HCT116 (cell line): Measurements from ENCODE around the gene NRAP. TPM values are rescaled to one million over a fixed set of nuclear protein-coding genes. Genes with fewer than 3 reads are reported as not detected.

ENCODE experiments used
- ATAC-seq: fragments of 200-7000 bp; cut with Tn5 transposase; 2 replicates; pipeline ENCODE4 v1.9.1; 2020; ENCODE audit warnings: mild to moderate bottlenecking, moderate library complexity
- BruUV-seq: library from RNA; stranded (reverse); fragments of 400-500 nt; replicated peaks from 2 replicates; lab custom pipeline; 2021; lab: Mats Ljungman, UMichigan
- CTCF ChIA-PET: fragments of 300-600 bp; sonication (Branson Sonifier 250); formaldehyde crosslinking; loops from one replicate; lab custom pipeline; 2021; ENCODE audit warnings: antibody characterized with exemption; lab: Charles Lee
- POLR2A ChIA-PET: fragments of 300-600, 350-600 bp; sonication (Branson Sonifier 250); formaldehyde crosslinking; loops from one replicate; lab custom pipeline; 2021; ENCODE audit warnings: antibody characterized with exemption; lab: Charles Lee
- RAD21 ChIA-PET, 2 experiments: fragments of 300-600 bp; sonication (Branson Sonifier 250); formaldehyde crosslinking; loops; one replicate each; lab custom pipeline; 2023; ENCODE audit warnings: low total read pairs in 2 of 2; ENCODE audit not compliant: uncharacterized antibody in 2 of 2, unreplicated experiment in 2 of 2, low non-redundant PET in 1 of 2; lab: Charles Lee
- DNase-seq: peaks from one replicate; pipeline ENCODE4 v3.0.0-alpha.2; 2010; ENCODE audit warnings: low read depth, low spot score
- H2AFZ ChIP-seq: fragments of 200-600 bp; shearing (Covaris generic), sonication (generic); 2 replicates; pipeline ENCODE4 v1.6.1; 2017; ENCODE audit warnings: low read depth, mixed run types, mixed read lengths, antibody characterized with exemption, low read length; ENCODE audit not compliant: poor library complexity, severe bottlenecking
- H3K27ac ChIP-seq: 2 replicates; pipeline ENCODE4 v1.5.1; 2012; ENCODE audit warnings: low read depth, low read length
- H3K27me3 ChIP-seq: fragments of 200-600 bp; sonication (generic); 2 replicates; pipeline ENCODE4 v1.6.1; 2016; ENCODE audit warnings: mixed run types, low read length, mixed read lengths; ENCODE audit not compliant: insufficient read depth
- H3K36me3 ChIP-seq, 2 experiments: fragments of 200-500 bp in 1 of 2; fragments of 200-600 bp in 1 of 2; sonication (Bioruptor generic) in 1 of 2; sonication (generic) in 1 of 2; 2 replicates each; pipeline versions ENCODE4 v1.5.1 to v1.6.1; 2014 to 2016; ENCODE audit warnings: low read length in 2 of 2, inconsistent platforms in 1 of 2, mixed read lengths in 1 of 2, mixed run types in 1 of 2; ENCODE audit not compliant: insufficient read depth in 2 of 2, control insufficient read depth in 1 of 2
- H3K4me1 ChIP-seq, 2 experiments: fragments of 200-600 bp in 1 of 2; sonication (generic) in 1 of 2; 2 replicates each; pipeline versions ENCODE4 v1.5.1 to v1.6.1; 2012 to 2017; ENCODE audit warnings: low read length in 2 of 2, inconsistent platforms in 1 of 2, mild to moderate bottlenecking in 1 of 2, mixed read lengths in 1 of 2, mixed run types in 1 of 2, moderate library complexity in 1 of 2; ENCODE audit not compliant: insufficient read depth in 2 of 2, control insufficient read depth in 1 of 2
- H3K4me2 ChIP-seq: fragments of 200-600 bp; sonication (generic); 2 replicates; pipeline ENCODE4 v1.6.1; 2017; ENCODE audit warnings: mixed run types, low read length, mixed read lengths
- H3K4me3 ChIP-seq, 2 experiments: fragments of 200-600 bp in 1 of 2; sonication (generic) in 1 of 2; replicated peaks in 1 of 2; 2 replicates each; pipeline ENCODE4 v1.5.1; 2011 to 2016; ENCODE audit warnings: low read length in 2 of 2, control low read depth in 1 of 2, low read depth in 1 of 2, mild to moderate bottlenecking in 1 of 2, mixed read lengths in 1 of 2, mixed run types in 1 of 2
- H3K79me2 ChIP-seq: fragments of 200-600 bp; sonication (generic); 2 replicates; pipeline ENCODE4 v1.6.1; 2017; ENCODE audit warnings: mild to moderate bottlenecking, mixed run types, low read length, moderate library complexity, mixed read lengths; ENCODE audit not compliant: insufficient read depth
- H3K9ac ChIP-seq: fragments of 200-600 bp; sonication (generic); 2 replicates; pipeline ENCODE4 v1.6.1; 2016; ENCODE audit warnings: low read length, mixed read lengths
- H3K9me2 ChIP-seq: fragments of 200-600 bp; sonication (generic), shearing (Covaris generic); 2 replicates; pipeline ENCODE4 v1.6.1; 2017; ENCODE audit warnings: mixed run types, mild to moderate bottlenecking, moderate library complexity; ENCODE audit not compliant: insufficient read depth
- H3K9me3 ChIP-seq, 2 experiments: fragments of 200-500 bp in 1 of 2; fragments of 200-600 bp in 1 of 2; sonication (Bioruptor generic) in 1 of 2; sonication (generic) in 1 of 2; 2 replicates each; pipeline ENCODE4 v1.6.1; 2014 to 2017; ENCODE audit warnings: low read length in 2 of 2, mixed read lengths in 2 of 2, inconsistent platforms in 1 of 2, low read depth in 1 of 2, mild to moderate bottlenecking in 1 of 2, mixed run types in 1 of 2, moderate library complexity in 1 of 2; ENCODE audit not compliant: control insufficient read depth in 1 of 2, insufficient read depth in 1 of 2
- H4K20me1 ChIP-seq: fragments of 200-600 bp; sonication (generic), shearing (Covaris generic); 2 replicates; pipeline ENCODE4 v1.6.1; 2017; ENCODE audit warnings: mixed run types, mild to moderate bottlenecking, moderate library complexity; ENCODE audit not compliant: insufficient read depth
- CBX3 ChIP-seq: IDR thresholded peaks from 2 replicates; pipeline ENCODE4 v1.6.1; 2012; ENCODE audit warnings: low read depth
- CEBPB ChIP-seq: IDR thresholded peaks from 2 replicates; pipeline ENCODE4 v1.6.1; 2012; ENCODE audit warnings: low read depth
- EGR1 ChIP-seq: IDR thresholded peaks from 2 replicates; pipeline ENCODE4 v1.6.1; 2012; ENCODE audit warnings: low read depth
- EZH2 ChIP-seq: fragments of 200-600 bp; sonication (generic); IDR thresholded peaks from 2 replicates; pipeline ENCODE4 v1.6.1; 2017; ENCODE audit warnings: antibody characterized with exemption, mixed run types
- EZH2phosphoT487 ChIP-seq: fragments of 200-600 bp; IDR thresholded peaks from 2 replicates; pipeline ENCODE4 v1.6.1; 2018; ENCODE audit warnings: antibody characterized with exemption, borderline replicate concordance
- FOSL1 ChIP-seq: IDR thresholded peaks from 2 replicates; pipeline ENCODE4 v1.6.1; 2012; ENCODE audit warnings: low read depth
- POLR2AphosphoS5 ChIP-seq: IDR thresholded peaks from 2 replicates; pipeline ENCODE4 v1.6.1; 2011; ENCODE audit warnings: mild to moderate bottlenecking, low read depth, low read length, moderate library complexity
- RAD21 ChIP-seq: IDR thresholded peaks from 2 replicates; pipeline ENCODE4 v1.6.1; 2012; ENCODE audit warnings: low read depth, mild to moderate bottlenecking
- SIN3A ChIP-seq: IDR thresholded peaks from 2 replicates; pipeline ENCODE4 v1.6.1; 2012; ENCODE audit warnings: low read depth
- SRF ChIP-seq: IDR thresholded peaks from 2 replicates; pipeline ENCODE4 v1.6.1; 2012; ENCODE audit warnings: low read depth
- TCF7L2 ChIP-seq: IDR thresholded peaks from 2 replicates; pipeline ENCODE4 v1.7.0; 2011; ENCODE audit warnings: borderline replicate concordance, inconsistent platforms; ENCODE audit not compliant: insufficient read depth, insufficient read length; ENCODE audit errors: extremely low read depth
- ZFX ChIP-seq: fragments of 450-650 bp; IDR thresholded peaks from 2 replicates; pipeline ENCODE4 v1.6.1; 2017
- ZNF274 ChIP-seq: fragments of 200-500 bp; sonication (Bioruptor generic); IDR thresholded peaks from 2 replicates; pipeline ENCODE4 v1.6.1; 2014; ENCODE audit warnings: mild to moderate bottlenecking, low read depth, low read length, inconsistent platforms
- intact Hi-C: fragments of 100-400 bp; cut with micrococcal nuclease; formaldehyde crosslinking; loops from 2 replicates; pipeline ENCODE4 v1.10.0; 2022
- total RNA-seq: library from RNA; stranded (reverse); gene quantifications from one replicate; pipeline ENCODE4 v1.2.1, GENCODE V29; 2021; ENCODE audit not compliant: unreplicated experiment
- TF ChIP-seq, protein P1 (sequence below), 3 experiments: fragments of 200-600 bp in 1 of 3; sonication (generic) in 1 of 3; IDR thresholded peaks in 2 of 3; conservative IDR thresholded peaks in 1 of 3; 2 replicates each; pipeline ENCODE4 v1.5.1; 2012 to 2017; ENCODE audit warnings: low read depth in 2 of 3, low read length in 2 of 3, antibody characterized with exemption in 1 of 3, borderline replicate concordance in 1 of 3, control low read depth in 1 of 3, mild to moderate bottlenecking in 1 of 3, mixed read lengths in 1 of 3, mixed run types in 1 of 3, moderate library complexity in 1 of 3; ENCODE audit not compliant: insufficient read depth in 1 of 3
- TF ChIP-seq, protein P2 (sequence below): IDR thresholded peaks from 2 replicates; pipeline ENCODE4 v1.6.1; 2012
- TF ChIP-seq, protein P3 (sequence below): IDR thresholded peaks from 2 replicates; pipeline ENCODE4 v1.6.1; 2011; ENCODE audit warnings: mild to moderate bottlenecking, low read length, moderate library complexity; ENCODE audit not compliant: insufficient replicate concordance; ENCODE audit errors: extremely low read depth

The NRAP gene
- total RNA-seq, 1 experiment from 2014 or later, result not detected

DNA sequence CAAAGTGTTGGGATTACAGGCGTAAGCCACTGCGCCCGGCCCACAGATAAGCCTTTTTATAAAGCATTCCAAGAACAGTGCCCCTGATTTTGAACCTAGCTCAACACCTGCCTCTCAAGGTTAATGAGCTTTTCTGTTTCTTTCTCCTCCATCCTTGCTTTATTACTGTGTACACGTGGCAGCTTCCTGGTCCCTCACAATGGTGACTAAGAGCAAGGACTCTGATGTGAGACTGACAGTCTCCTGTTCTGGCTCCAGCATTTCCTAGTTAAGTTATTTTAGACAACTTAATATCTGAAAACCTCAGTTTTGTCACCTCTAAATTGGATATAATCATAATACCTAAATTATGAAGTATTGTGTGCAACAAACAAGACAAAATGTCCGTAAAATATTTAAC, 101.1 kb downstream of the NRAP start:
- intact Hi-C loops, result loop anchor here (1.0 to 5.0 kb wide), 4 partner anchors 41 to 1085 kb away; no protein-coding TSS in a partner anchor
- ChIA-PET CTCF (interaction anchor here (0.6 to 2.0 kb wide), 18 partner anchors 8 to 1128 kb away, joined by 3 to 15 read pairs (median 4); no protein-coding TSS in a partner anchor), RAD21 (interaction anchor here in 1 of 2 experiments (2.0 kb wide), 1 partner anchor 177 kb away, joined by 10 read pairs; no protein-coding TSS in a partner anchor), POLR2A (no interaction called here)
- Histone ChIP-seq H2AFZ (peak overlapping the region; percentile 76), H3K27me3 (0 out of 2 replicates have a peak, but pooled peaks cover 4% of the 10 kb centered on the region), H3K9ac (no peak overlapping the region), H4K20me1 (no peaks in the 10 kb centered on the region), H3K4me2 (peak overlapping the region; percentile 80), H3K4me1 (peaks cover 5 to 6% of the 10 kb centered on the region in 2 experiments; a peak in 3 of 4 replicates), H3K4me3 (no peak overlapping the region), H3K9me2 (no peaks in the 10 kb centered on the region)
- no TSS peak for BruUV-seq
- ATAC-seq (no peak), DNase-seq (no peak)
- no peak for TF ChIP-seq EGR1
- no peak for TF ChIP-seq FOSL1
- TF ChIP-seq, protein P1, sequence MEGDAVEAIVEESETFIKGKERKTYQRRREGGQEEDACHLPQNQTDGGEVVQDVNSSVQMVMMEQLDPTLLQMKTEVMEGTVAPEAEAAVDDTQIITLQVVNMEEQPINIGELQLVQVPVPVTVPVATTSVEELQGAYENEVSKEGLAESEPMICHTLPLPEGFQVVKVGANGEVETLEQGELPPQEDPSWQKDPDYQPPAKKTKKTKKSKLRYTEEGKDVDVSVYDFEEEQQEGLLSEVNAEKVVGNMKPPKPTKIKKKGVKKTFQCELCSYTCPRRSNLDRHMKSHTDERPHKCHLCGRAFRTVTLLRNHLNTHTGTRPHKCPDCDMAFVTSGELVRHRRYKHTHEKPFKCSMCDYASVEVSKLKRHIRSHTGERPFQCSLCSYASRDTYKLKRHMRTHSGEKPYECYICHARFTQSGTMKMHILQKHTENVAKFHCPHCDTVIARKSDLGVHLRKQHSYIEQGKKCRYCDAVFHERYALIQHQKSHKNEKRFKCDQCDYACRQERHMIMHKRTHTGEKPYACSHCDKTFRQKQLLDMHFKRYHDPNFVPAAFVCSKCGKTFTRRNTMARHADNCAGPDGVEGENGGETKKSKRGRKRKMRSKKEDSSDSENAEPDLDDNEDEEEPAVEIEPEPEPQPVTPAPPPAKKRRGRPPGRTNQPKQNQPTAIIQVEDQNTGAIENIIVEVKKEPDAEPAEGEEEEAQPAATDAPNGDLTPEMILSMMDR (IDR thresholded peaks at IDR 0.05 in 2 of 3, conservative IDR thresholded peaks at IDR 0.05 in 1 of 3; ENCODE audit: borderline replicate concordance in 1 of 3, insufficient read depth in 1 of 3, low read depth in 2 of 3, low read length in 2 of 3), result no peak
- TF ChIP-seq, protein P2, sequence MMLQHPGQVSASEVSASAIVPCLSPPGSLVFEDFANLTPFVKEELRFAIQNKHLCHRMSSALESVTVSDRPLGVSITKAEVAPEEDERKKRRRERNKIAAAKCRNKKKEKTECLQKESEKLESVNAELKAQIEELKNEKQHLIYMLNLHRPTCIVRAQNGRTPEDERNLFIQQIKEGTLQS, result no peak
- TF ChIP-seq SRF, result no peak
- no peak for TF ChIP-seq POLR2AphosphoS5
- TF ChIP-seq, protein P3, sequence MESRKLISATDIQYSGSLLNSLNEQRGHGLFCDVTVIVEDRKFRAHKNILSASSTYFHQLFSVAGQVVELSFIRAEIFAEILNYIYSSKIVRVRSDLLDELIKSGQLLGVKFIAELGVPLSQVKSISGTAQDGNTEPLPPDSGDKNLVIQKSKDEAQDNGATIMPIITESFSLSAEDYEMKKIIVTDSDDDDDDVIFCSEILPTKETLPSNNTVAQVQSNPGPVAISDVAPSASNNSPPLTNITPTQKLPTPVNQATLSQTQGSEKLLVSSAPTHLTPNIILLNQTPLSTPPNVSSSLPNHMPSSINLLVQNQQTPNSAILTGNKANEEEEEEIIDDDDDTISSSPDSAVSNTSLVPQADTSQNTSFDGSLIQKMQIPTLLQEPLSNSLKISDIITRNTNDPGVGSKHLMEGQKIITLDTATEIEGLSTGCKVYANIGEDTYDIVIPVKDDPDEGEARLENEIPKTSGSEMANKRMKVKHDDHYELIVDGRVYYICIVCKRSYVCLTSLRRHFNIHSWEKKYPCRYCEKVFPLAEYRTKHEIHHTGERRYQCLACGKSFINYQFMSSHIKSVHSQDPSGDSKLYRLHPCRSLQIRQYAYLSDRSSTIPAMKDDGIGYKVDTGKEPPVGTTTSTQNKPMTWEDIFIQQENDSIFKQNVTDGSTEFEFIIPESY, result no peak
- no peak for TF ChIP-seq ZNF274
- no peak for TF ChIP-seq EZH2
- no peak for TF ChIP-seq CEBPB
- TF ChIP-seq ZFX, result no peak
- no peak for TF ChIP-seq TCF7L2
- no peak for TF ChIP-seq CBX3
- no peak for TF ChIP-seq SIN3A
- TF ChIP-seq EZH2phosphoT487, result no peak
- no peak for TF ChIP-seq RAD21
- TF ChIP-seq, all 23 proteins: peak for 0
- H3K79me2 ChIP-seq, result no peaks in the 10 kb centered on the region
- H3K9me3 ChIP-seq, result no peaks in the 10 kb centered on the region
- no peaks in the 10 kb centered on the region for H3K36me3 ChIP-seq
- no peak overlapping the region for H3K27ac ChIP-seq
